Astrocyte of the cerebellum (primary cell): ENCODE data around the gene BRSK2.

ENCODE experiments used
- DNase-seq: peaks from one replicate; pipeline ENCODE4 v3.0.0-alpha.2; 2011; ENCODE audit warnings: low read depth
- H3K4me3 ChIP-seq: 2 replicates; pipeline ENCODE4 v1.5.1; 2011; ENCODE audit warnings: mild to moderate bottlenecking, low read depth, low read length, moderate library complexity
- CTCF ChIP-seq: IDR thresholded peaks from 2 replicates; pipeline ENCODE4 v1.5.1; 2012; ENCODE audit warnings: low read length, low read depth, moderate library complexity, mild to moderate bottlenecking; ENCODE audit errors: missing control alignments
- in situ Hi-C: cut with HindIII; loops from 2 replicates; pipeline ENCODE4 v1.10.0; 2017; ENCODE audit warnings: low sequenced_read_pairs

BRSK2 gene

GRCh38 chr11:1470681-1471611 lies 81.2 kb downstream of the BRSK2 start:
- no peak for TF ChIP-seq CTCF
- no peak overlapping the region for H3K4me3 ChIP-seq
- no peak for DNase-seq
- in situ Hi-C loops: no loop called here

DNA sequence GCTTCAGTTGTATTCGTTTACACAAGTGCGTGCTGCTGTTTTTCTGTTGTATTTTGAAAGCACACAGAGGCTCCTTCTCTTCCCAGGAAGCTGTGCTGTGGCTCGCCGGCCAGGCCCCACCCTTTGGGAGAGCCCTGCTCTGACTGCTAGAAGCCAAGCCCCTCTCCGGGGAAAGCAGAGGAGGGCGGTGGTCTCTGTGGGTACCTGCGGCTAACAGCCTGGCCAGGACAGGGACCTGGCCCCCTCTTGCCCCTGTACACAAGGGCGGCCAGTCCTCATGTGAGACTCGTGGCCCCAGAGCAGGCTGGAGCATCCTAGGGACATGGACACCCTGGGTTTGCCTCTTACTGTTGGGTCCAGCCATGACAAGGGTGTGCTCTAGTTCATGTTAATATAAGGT lies 82.0 kb downstream of the BRSK2 start:
- no peak for TF ChIP-seq CTCF
- in situ Hi-C loops: no loop called here
- no peak for DNase-seq
- no peak overlapping the region for H3K4me3 ChIP-seq

GRCh38 chr11:1472180-1473005 lies 82.7 kb downstream of the BRSK2 start:
- no peak for DNase-seq
- no peak overlapping the region for H3K4me3 ChIP-seq
- TF ChIP-seq CTCF: no peak
- in situ Hi-C loops: no loop called here

GRCh38 chr11:1473011-1473628 lies 83.4 kb downstream of the BRSK2 start:
- no peak for DNase-seq
- TF ChIP-seq CTCF: no peak
- H3K4me3 ChIP-seq: no peak overlapping the region
- in situ Hi-C loops: no loop called here

- no peak for DNase-seq
- TF ChIP-seq CTCF: no peak
- in situ Hi-C loops: no loop called here
- H3K4me3 ChIP-seq: no peak overlapping the region
These were observed 84.1 kb downstream of the BRSK2 start for GRCh38 chr11:1473786-1474185.

DNA sequence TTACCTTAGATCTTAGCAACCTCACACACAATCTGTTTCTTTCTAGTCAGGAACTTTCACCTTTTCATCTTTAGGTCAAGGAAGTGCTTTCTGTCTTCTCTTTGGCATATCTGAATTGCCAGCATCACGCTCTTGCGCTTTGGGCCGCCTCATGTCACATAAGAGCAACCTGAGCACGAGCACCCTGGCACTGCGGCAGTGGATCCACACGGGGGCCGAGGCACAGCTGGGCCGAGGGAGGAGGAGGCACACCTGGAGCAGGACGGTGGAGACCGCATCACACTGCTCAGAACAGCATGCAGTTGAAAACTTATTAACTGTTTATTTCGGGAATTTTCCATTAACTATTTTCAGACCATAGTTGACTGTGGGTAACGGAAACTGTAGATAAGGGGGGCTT lies 86.1 kb downstream of the BRSK2 start:
- DNase-seq: no peak
- TF ChIP-seq CTCF: no peak
- no peak overlapping the region for H3K4me3 ChIP-seq
- in situ Hi-C loops: no loop called here
